Activated CD8-positive, alpha-beta memory T cell treated with anti-CD3 and anti-CD28 coated beads, Interleukin-2, amount 50 U/mL, for 48 hours (primary cell): Measurements from ENCODE around the gene TAF11L14.

Experiments used
- DNase-seq: peaks from one replicate; pipeline ENCODE4 v3.0.0-alpha.2; 2020

TAF11L14 gene

GRCh38 chr5:17680737-17681136, 46.5 kb downstream of the TAF11L14 start:
- no peak for DNase-seq
